ENCODE results near the gene GGCT.
"Not testable (repeated sequence)": the region's sequence is repeated elsewhere in the genome, so short reads cannot be mapped to it uniquely, and the experiment has no call there.

Gene GGCT

GRCh38 chr7:30515761-30516160 is 11.1 kb upstream of the GGCT start:
- DNase-seq (ENCODE audit: low read depth), result no peak

DNA sequence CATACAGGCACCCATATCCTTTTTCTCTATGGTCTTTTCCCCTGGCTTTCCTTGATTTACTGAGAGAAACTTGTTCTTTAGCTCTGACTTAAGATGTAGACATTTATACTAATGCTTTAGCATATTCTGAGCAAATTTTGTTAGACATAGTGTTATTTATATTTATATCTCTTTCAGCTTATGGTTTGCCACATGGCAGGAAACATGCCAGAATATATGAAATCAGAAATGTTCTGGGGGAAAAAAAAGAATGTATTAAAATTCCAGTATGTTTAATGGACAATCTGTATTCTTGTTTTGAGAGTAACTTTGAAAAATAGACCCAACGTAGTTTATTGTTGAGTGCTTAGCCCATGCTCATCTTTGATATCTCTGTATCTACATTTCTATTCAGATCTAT is 10.1 kb upstream of the GGCT start:
- no peak for DNase-seq (ENCODE audit: low read depth)

GRCh38 chr7:30514177-30514576 is 9.5 kb upstream of the GGCT start:
- no peak for DNase-seq (ENCODE audit: low read depth)

- no peak for DNase-seq (ENCODE audit: low read depth)
Observed at GRCh38 chr7:30513762-30514161, 9.1 kb upstream of the GGCT start.

GRCh38 chr7:30511973-30512662 is 7.5 kb upstream of the GGCT start:
- DNase-seq (ENCODE audit: low read depth), result no peak

GRCh38 chr7:30511494-30511893 is 6.9 kb upstream of the GGCT start:
- DNase-seq (ENCODE audit: low read depth), result no peak

DNA sequence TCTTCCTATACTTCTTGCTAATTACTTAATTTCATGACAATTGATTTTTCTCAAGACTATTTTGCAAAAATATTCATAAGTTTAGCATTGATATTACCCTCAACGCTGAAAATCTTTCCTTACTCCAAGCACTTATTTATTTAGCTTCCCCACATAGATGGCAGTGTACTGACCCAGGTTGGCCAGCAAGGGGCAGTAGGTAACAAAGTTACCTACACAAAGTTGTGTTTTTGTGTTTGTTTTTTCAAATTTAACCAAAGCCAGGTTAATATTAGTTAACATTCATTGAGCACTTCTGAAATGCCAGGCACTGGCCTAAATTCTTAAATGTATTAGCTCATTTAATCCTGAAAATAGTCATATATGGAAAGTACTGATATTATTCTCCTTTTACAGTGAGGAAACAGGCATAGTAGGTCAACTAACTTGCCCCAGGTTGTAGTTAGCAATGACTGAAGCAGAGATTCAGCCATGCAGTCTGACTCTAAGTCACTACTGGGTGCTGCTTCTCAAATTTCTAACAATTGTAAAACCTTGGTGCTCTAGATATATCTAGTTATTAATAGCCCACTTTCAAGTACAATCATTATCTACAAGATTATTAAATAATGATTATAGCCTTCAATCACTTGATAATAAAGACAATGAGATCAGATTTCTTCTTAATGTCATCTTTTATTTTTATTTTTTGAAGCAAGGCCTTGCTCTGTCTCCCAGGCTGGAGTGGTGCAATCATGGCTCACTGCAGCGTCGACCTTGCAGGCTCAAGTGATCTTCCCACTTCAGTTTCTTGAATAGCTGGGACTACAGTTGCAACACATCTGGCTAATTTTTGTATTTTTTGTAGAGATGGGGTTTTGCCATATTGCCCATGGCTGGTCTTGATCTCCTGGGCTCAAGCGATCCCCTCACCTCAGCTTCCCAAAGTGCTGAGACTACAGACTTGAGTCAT is 5.8 kb upstream of the GGCT start:
- no peak for DNase-seq (ENCODE audit: low read depth)

DNA sequence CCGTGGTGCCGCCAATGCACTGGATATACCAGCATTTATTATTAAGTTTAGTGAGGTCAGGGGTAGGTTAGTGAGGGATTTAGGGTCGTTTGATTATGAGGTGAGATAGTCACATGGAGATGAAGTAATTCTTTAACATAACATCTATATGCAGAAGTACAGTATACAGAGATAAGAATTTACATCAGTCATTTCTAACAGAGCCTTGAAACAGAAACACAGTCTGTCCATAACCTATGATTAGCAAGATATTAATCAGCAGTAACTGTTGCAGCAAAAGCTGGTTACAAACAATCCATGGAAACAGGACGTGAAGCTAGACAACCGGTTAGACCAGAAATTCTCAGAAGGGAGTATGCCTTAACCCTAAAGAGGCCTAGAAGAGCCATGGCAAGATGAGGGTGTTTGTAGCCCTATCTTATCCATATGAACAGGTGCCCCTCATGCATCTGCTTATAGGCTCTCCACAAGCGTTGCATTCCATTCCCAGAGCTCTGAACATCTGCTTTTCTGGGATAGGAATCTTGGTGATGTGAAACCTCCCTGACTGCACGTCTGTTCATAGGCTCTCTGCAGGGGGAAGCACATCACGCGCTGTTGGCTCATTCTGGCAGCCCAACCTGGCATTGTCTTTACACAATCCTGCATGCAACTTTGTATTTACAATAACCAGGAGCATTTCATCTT is 4.7 kb upstream of the GGCT start:
- DNase-seq (ENCODE audit: low read depth), result not testable (repeated sequence)

- DNase-seq (ENCODE audit: low read depth), result not testable (repeated sequence)
Observed at GRCh38 chr7:30507346-30507900, 2.8 kb upstream of the GGCT start.

- no peak for DNase-seq (ENCODE audit: low read depth)
Observed at GRCh38 chr7:30505174-30505697, 607 bp upstream of the GGCT start.

DNA sequence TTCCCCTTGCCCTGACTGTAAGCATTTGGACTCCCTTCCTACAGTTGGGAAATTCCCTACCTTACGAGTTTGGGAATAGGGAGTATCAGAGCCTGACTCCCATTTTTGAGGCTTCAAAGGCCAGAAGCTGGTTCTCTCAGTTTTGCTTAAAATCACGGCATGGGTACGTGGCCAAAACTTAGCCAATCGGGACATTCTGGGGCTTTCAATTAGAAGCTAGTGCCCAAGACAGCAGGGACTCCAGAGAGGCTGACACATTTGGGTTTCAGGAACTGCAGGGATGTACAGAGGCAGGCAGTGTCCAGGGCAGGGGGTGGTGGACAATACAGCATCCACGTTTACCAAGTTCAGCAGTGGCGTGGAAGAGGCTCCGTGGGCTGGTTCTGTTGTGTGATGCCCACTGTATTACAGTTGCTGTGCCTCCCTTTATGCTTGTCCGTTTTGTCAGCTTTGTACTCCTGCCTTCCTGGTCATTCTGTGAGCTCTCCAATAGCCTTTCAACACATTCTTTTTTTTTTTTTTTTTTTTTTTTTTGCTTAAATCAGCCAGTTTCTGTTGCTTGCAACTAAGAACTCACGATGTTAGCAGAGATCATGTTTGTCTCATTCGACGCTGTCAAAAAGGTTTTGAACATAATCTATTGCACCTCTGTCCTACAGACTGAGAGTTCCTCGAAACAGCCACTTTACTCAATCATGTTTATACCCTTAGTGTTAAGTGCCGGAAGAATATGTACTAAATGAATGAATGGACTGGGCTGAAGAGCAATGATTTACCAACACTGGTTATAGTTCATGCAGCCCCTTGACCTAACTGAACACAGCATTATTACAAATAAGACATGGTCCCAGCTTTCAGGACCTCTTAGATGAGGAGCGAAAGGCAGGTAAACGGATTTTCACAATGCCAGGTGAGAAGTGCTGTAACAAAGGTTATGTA is 1.1 kb downstream of the GGCT start:
- no peak for DNase-seq (ENCODE audit: low read depth)

GRCh38 chr7:30502470-30503251 is 2.0 kb downstream of the GGCT start:
- DNase-seq (ENCODE audit: low read depth), result no peak

DNA sequence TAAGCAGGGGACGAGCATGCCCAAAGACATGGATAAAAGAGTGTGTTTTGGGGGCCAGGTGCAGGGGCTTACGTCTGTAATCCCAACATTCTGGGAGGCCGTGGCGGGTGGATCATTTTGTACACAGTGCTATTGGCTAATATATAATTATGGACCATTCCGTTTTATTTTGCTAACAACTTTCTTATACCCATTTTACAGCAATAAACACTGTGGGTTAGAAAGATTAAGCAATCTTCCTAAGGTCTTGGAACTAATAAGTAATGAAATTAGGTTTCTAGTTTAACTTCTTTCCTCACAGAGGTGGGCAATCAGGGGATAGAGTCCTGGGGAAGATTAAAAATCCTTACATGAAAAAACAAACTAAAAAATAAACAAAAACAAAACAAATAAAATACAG is 3.4 kb downstream of the GGCT start:
- DNase-seq (ENCODE audit: low read depth), result no peak

GRCh38 chr7:30493228-30493627 is 11.4 kb downstream of the GGCT start:
- DNase-seq (ENCODE audit: low read depth), result no peak

GRCh38 chr7:30491417-30491816 is 13.2 kb downstream of the GGCT start:
- DNase-seq (ENCODE audit: low read depth), result no peak

DNA sequence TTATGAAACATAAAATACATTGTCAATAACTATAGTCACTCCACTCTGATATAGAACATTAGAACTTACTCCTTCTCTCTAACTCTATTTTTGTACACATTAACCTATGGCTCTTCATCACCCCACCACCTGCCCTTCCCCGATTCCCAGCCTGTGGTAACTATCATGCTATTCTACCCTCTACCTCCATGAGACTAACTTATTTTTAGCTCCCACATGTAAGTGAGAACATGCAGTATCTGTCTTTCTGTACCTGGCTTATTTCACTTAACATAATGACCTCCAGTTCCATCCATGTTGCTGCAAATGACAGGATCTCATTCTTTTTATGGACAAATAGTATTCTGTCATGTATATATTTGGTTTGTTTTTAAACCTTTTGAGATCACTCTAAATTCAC is 17.3 kb downstream of the GGCT start:
- no peak for DNase-seq (ENCODE audit: low read depth)

GRCh38 chr7:30485667-30486066 is 19.0 kb downstream of the GGCT start:
- DNase-seq (ENCODE audit: low read depth), result no peak

- not testable (repeated sequence) for DNase-seq (ENCODE audit: low read depth)
Observed at GRCh38 chr7:30481416-30481815, 23.2 kb downstream of the GGCT start.

GRCh38 chr7:30479202-30480120 is 25.2 kb downstream of the GGCT start:
- no peak for DNase-seq (ENCODE audit: low read depth)
